Medulla oblongata (tissue), 1 donor: ENCODE results near the gene MAP3K19.
A peak's percentile ranks its signal among the peaks of the same experiment; 100 is the strongest.

ENCODE experiments used
- DNase-seq: peaks from one replicate; pipeline ENCODE4 v3.0.0-alpha.2; 2015; ENCODE audit errors: extremely low spot score

MAP3K19 gene

DNA sequence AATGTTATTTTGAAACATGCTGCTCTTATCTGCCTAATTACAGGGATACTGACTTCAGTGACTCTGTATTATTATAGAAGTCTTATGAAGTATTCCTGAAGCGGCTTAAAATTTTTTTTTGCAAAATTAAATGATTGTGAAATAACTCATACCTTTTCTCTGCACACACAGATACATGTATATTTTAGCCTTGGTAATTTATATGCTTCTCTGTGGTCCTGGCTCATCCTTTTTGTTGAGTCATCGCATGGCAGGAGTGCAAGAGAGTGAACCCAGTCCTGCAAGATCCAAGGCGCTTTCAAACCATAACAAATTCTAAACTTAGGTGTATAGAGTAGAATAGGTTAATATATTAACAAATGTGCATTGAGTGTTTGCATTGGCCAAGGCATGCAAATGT, 120.1 kb downstream of the MAP3K19 start:
- DNase-seq, result no peak

DNA sequence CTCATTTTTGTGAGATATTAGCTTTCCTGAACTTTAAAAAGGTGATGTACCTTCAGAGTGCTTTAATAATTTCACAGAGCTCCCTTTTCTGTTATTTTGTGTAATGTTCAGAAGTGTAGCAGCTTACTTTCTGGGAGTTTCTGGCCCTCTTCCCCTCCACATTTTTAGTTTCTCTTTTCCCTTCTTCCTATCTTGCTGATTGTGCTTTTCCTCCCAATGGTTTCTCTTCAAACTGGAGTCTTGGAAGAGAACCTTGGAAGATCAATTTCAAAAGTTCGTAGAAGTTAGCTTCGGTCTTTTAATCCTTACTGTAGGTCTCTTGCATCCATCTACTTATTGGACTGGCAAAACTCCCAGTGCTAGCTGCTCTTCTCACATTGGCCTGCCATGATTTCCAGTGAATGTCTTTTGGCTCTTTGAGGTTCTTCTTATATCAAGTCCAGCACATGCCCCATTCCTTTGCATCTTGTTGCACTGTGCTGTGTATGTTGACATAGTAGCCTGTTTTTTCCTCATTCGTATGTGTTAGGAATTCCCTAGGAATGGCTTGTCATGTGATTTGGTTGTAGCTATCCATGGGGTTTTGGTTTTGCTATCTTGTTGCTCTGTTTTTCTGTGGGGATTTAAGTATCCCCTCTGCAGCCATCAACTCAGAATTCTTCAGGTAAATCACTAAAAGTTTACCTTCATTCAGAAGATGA, 120.9 kb downstream of the MAP3K19 start:
- DNase-seq, result no peak

DNA sequence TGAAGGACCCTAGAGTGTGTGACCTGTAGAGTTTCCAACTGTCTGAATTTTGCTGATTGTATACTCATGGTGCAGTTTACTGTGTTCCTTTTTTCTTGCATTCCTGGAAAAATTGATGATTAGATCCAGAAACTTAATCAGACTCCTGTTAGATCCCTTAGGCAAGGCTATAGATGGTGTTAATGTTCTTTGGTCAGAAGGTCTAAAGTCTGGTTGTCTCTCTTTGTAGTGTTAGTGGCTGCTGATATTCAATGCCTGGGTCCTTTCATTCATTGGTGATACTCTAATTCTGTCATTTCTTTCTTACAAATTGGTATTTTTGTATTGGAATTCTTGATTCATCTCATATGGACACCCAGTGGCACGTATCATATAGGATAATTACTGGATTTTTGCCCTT, 122.3 kb downstream of the MAP3K19 start:
- no peak for DNase-seq

DNA sequence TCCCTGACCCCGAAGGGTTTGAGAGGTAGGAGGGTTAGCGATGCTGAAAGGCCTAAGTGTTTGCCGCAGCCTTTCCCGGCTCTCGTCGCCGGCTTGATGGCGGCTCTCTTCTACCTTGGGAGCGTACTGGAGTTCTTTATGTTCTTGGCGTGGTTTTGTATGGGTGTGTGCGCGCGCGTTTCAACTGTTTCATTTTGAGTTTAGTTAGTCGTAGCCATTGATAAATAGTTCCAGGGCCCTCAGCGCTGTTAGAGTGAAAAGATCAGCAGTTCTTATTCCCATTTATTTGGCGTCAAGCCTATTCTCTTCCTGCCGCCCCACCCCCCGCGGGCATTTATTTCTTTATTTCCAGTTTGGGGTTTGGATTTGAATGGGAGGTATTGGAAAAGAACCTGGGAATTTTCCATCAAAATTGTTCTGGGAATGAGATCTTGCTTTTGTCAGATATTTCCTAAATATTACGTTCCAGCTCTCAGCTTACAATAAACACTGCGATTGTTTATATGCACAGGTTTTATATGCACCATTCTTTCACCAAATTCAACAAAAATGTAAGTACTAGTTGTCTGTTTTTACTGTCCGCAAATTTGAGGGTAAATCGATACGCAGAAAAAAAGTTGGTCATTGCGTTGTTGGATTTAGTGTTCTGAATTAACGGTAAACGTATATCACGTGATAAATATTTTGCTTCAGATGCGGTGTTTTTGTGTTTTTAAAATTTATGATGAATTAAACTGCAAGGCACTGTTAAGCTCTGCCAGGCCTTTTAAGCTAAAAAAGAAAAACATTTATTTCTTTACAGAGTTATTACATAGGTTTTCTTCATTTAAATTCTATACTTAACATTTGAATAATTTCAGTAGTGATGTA, 127.7 kb downstream of the MAP3K19 start:
- DNase-seq, result no peak

DNA sequence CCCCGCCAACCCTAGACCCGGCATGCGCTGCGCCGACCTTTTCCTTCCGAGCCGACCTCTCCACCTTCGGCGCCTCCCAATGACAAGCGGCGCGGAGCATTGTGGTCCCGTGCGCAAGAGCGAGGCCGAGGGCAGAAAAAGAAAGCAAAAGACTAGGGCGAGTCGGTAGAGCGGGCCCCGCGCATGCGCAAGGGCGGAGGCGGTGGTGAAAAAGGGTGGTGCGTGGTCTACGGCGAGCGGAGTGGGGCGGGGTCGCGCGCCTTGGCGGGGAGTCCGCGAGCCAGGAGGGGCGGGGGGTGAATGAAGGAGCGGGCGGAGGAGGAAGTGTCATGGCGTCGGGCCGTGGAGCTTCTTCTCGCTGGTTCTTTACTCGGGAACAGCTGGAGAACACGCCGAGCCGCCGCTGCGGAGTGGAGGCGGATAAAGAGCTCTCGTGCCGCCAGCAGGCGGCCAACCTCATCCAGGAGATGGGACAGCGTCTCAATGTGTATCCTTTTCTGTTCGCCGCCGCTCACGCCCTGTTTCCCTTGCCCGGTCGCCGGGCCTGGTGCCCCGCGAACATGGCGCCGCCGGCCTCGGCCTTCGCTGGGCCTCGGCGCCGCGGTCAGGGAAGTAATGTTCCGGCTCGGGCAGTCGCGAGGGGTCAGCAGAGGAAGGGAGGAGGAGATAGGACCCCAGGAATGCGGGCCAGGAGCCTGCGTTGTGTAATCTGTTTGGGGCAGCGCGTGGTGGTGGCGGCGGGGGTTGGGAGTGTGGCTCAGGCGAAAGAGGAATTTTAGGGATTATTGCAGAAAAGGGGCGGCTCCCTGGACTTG, 128.5 kb downstream of the MAP3K19 start, which contains the start of gene CCNT2:
CCNT2 (plus strand) TSS at position 297 of the 815 bp plus-strand sequence; CDS start at position 330, 33 bp downstream.
- DNase-seq, result peak; percentile 99

DNA sequence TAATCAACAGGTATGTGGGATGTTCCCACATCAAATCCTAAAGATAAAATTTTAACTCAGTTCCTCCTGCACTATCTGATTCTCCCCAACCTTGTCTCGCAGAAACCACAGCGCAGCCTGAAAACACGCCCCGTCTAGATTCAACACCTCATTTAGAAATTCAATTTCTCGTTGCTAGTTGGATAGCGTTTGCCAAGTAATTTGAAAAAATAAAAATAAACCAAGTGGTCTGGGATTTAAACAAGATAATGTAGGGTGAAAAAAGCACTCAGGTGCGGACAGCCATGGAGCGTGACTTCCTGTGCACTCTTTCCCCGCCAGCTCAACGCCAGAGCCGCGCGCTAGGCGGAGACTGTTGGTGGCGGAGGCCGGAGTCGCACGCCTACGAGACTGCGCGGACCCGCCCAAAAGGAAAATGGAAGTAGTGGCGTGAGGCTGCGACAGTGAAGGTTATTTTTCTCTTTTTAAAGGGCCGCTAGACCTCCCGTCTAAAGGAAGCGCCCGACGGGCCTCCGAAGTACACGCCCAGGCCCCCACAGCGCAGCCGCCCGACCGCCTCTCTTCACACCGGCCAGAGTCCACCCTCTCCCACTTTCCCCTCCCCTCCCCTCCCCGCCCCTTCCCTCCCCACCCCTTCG, 129.2 kb downstream of the MAP3K19 start:
- DNase-seq, result no peak

DNA sequence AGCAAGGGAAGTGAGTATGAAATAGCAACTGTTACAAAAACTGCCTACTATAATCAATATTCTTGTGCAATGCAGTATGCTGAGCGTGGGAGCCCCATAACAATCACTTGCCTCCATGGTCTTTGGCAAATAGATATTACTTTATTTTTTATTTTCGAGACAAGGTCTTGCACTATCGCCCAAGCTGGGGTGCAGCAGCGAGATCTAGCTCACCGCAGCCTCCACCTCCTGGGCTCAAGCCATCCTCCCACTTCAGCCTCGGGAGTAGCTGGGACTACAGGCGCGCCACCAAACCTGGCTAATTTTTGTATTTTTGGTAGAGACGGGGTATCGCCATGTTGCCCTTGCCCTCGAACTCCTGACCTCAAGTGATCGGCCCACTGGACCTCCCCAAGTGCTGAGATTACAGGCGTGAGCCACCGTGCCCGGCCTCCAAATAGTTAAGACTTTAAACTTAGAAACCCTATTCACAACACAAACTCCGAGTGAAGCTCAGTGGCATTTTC, 129.8 kb downstream of the MAP3K19 start:
- no peak for DNase-seq
